GM12892 (cell line): ENCODE data around the gene MDFIC.

ENCODE experiments used
- POLR2A ChIP-seq: IDR thresholded peaks from 2 replicates; pipeline ENCODE4 v1.6.1; 2011; ENCODE audit warnings: low read depth, low read length, control low read depth
- POLR2AphosphoS5 ChIP-seq: IDR thresholded peaks from 2 replicates; pipeline ENCODE4 v1.6.1; 2011; ENCODE audit warnings: low read depth, low read length, control low read depth
- TAF1 ChIP-seq: IDR thresholded peaks from 2 replicates; pipeline ENCODE4 v1.6.1; 2011; ENCODE audit warnings: low read depth, mild to moderate bottlenecking, control low read depth, low read length, borderline replicate concordance

- TF ChIP-seq POLR2A (no peak), POLR2AphosphoS5 (peak; percentile 72), TAF1 (no peak)
Observed at GRCh38 chr7:114917211-114917839, 4.6 kb upstream of the MDFIC start.
